D721Med (cell line): ENCODE data around the gene ZC2HC1C.
A peak's percentile ranks its signal among the peaks of the same experiment; 100 is the strongest.
"Not testable (repeated sequence)": the region's sequence is repeated elsewhere in the genome, so short reads cannot be mapped to it uniquely, and the experiment has no call there.

ENCODE experiments used
- DNase-seq: peaks from one replicate; pipeline ENCODE4 v3.0.0; 2011; ENCODE audit warnings: low spot score; ENCODE audit not compliant: insufficient read length
- FAIRE-seq: peaks from 2 replicates; lab custom pipeline; 2011; peaks lifted over from hg19 to GRCh38; lab: Jason Lieb, UNC
- CTCF ChIP-seq: IDR thresholded peaks from 2 replicates; pipeline ENCODE4 v1.5.1; 2012; ENCODE audit warnings: mild to moderate bottlenecking, control low read depth; ENCODE audit not compliant: insufficient read depth; ENCODE audit errors: missing control alignments

ZC2HC1C gene

GRCh38 chr14:75121552-75121951, 52.1 kb downstream of the ZC2HC1C start:
- no peak for TF ChIP-seq CTCF
- no peak for FAIRE-seq

GRCh38 chr14:75123991-75124390, 54.5 kb downstream of the ZC2HC1C start:
- no peak for TF ChIP-seq CTCF
- FAIRE-seq (no peak), DNase-seq (no peak)

More at GRCh38 chr14:75121552-75121951, 52.1 kb downstream of the ZC2HC1C start:
- no peak for DNase-seq

- no peak for FAIRE-seq
- no peak for DNase-seq
- no peak for TF ChIP-seq CTCF
These were observed 56.2 kb downstream of the ZC2HC1C start for GRCh38 chr14:75125617-75126016.

- TF ChIP-seq CTCF: no peak
- FAIRE-seq (no peak), DNase-seq (no peak)
These were observed 56.7 kb downstream of the ZC2HC1C start for GRCh38 chr14:75126121-75126544.

- DNase-seq: peak; percentile 86
These were observed 57.4 kb downstream of the ZC2HC1C start, which contains the start of gene NEK9 for GRCh38 chr14:75126679-75127473. NEK9 (minus strand) TSS chr14:75127048; CDS start chr14:75126921, 127 bp downstream.

GRCh38 chr14:75127474-75127820, 58.0 kb downstream of the ZC2HC1C start:
- not testable (repeated sequence) for DNase-seq, FAIRE-seq

More at GRCh38 chr14:75126679-75127473, 57.4 kb downstream of the ZC2HC1C start, which contains the start of gene NEK9:
- no peak for FAIRE-seq
- TF ChIP-seq CTCF: no peak

- TF ChIP-seq CTCF: no peak
- FAIRE-seq (no peak), DNase-seq (no peak)
These were observed 58.6 kb downstream of the ZC2HC1C start for GRCh38 chr14:75127903-75128595.
